ENCODE measurements around the gene CCDC74A.
"Not testable (repeated sequence)": the region's sequence is repeated elsewhere in the genome, so short reads cannot be mapped to it uniquely, and the experiment has no call there.

GRCh38 chr2:131521524-131521923 is 6.2 kb upstream of the CCDC74A start:
- TF ChIP-seq, protein P1, sequence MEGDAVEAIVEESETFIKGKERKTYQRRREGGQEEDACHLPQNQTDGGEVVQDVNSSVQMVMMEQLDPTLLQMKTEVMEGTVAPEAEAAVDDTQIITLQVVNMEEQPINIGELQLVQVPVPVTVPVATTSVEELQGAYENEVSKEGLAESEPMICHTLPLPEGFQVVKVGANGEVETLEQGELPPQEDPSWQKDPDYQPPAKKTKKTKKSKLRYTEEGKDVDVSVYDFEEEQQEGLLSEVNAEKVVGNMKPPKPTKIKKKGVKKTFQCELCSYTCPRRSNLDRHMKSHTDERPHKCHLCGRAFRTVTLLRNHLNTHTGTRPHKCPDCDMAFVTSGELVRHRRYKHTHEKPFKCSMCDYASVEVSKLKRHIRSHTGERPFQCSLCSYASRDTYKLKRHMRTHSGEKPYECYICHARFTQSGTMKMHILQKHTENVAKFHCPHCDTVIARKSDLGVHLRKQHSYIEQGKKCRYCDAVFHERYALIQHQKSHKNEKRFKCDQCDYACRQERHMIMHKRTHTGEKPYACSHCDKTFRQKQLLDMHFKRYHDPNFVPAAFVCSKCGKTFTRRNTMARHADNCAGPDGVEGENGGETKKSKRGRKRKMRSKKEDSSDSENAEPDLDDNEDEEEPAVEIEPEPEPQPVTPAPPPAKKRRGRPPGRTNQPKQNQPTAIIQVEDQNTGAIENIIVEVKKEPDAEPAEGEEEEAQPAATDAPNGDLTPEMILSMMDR (IDR thresholded peaks at IDR 0.05; ENCODE audit: low read depth, low read length), result not testable (repeated sequence)
- TF ChIP-seq EZH2phosphoT487 (IDR thresholded peaks at IDR 0.05; ENCODE audit: low read depth), result not testable (repeated sequence)
